Measurements from ENCODE around the gene DYNLRB2. TPM values are rescaled to one million over a fixed set of nuclear protein-coding genes. Genes with fewer than 3 reads are reported as not detected.

Gene DYNLRB2
- total RNA-seq, 1 experiment from 2014 or later: not detected

GRCh38 chr16:80594756-80595155 is 54.0 kb downstream of the DYNLRB2 start:
- DNase-seq (ENCODE audit: extremely low read depth, low read depth): no peak

- DNase-seq (ENCODE audit: extremely low read depth, low read depth): no peak
Observed at GRCh38 chr16:80596507-80597207, 55.9 kb downstream of the DYNLRB2 start.

- DNase-seq (ENCODE audit: extremely low read depth, low read depth): no peak
Observed at GRCh38 chr16:80599466-80599865, 58.7 kb downstream of the DYNLRB2 start.
